ENCODE measurements around the gene KPNB1. TPM values are rescaled to one million over a fixed set of nuclear protein-coding genes. Genes with fewer than 3 reads are reported as not detected.

KPNB1 gene
- total and polyA plus RNA-seq, 2 experiments from 2014 or later: 274 to 599 TPM

DNA sequence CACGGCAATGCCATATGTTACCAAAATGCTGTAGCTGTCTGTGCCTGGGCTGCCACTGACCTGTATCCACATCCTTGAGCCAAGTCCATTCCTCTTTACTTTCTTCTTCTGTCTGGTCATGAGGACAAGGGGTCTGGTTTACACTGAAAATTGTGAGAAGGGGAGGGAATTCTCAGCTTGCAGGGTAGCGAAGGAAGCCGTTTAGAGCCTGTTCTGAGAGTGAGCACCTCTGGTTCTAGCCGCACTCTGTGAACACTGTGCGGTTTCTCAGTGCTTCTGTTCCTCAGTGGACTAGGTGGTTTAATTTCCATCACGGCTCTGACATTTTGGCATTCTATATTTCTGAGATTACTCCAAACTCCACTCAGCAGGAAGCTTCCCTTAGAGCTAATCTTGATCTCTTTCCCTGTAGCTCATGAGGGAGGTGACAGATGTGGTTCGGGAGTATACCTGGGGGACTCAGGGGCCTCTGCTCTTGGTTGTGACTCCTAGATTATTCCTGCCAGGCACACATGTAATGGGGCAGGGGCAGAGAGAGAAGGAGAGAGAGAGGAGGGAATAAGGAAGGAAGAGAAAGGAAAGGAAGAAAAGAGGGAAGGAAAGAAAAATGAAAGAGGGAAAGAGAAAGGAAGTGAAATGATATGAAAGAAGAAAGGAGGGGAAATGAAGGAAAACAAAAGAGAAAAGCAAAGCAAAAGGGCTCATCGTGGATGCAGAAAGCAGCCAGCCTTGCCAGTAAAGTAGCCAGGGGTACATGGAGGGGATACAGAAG is 69.1 kb downstream of the KPNB1 start:
- Histone ChIP-seq H3K4me3 (no peak overlapping the region), H3K4me2 (no peak overlapping the region), H4K20me1 (replicated peaks; ENCODE audit: insufficient read depth) (no peaks in the 10 kb centered on the region), H3K4me1 (ENCODE audit: insufficient read depth) (peaks cover 25% of the 10 kb centered on the region; the same call in 1 of the 2 replicates), H3K27me3 (ENCODE audit: insufficient read depth) (peaks cover 42% of the 10 kb centered on the region), H3F3A (replicated peaks; ENCODE audit: low read depth) (no peaks in the 10 kb centered on the region), H3K36me3 (ENCODE audit: insufficient read depth) (no peaks in the 10 kb centered on the region), H2AFZ (no peak overlapping the region), H3K9me2 (ENCODE audit: insufficient read depth) (no peaks in the 10 kb centered on the region), H3K27ac (ENCODE audit: low read depth) (no peak overlapping the region), H3K79me2 (replicated peaks; ENCODE audit: insufficient read depth) (no peaks in the 10 kb centered on the region)
- Mint-ChIP-seq H3K27me3 (ENCODE audit: insufficient read depth, low read depth, poor library complexity) (peaks cover 21% of the 10 kb centered on the region), H3K27ac (no peak overlapping the region), H3K4me3 (no peak overlapping the region), H3K9me3 (no peaks in the 10 kb centered on the region; the same call in 2 of the 3 replicates), H3K36me3 (ENCODE audit: low read depth) (no peaks in the 10 kb centered on the region; the same call in 2 of the 3 replicates), H3K4me1 (peaks cover 41% of the 10 kb centered on the region)
- DNase-seq (ENCODE audit: low spot score): no peak
- no peak for ATAC-seq
- TF ChIP-seq, protein P1, sequence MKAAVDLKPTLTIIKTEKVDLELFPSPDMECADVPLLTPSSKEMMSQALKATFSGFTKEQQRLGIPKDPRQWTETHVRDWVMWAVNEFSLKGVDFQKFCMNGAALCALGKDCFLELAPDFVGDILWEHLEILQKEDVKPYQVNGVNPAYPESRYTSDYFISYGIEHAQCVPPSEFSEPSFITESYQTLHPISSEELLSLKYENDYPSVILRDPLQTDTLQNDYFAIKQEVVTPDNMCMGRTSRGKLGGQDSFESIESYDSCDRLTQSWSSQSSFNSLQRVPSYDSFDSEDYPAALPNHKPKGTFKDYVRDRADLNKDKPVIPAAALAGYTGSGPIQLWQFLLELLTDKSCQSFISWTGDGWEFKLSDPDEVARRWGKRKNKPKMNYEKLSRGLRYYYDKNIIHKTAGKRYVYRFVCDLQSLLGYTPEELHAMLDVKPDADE (IDR thresholded peaks at IDR 0.05): no peak
- no peak for TF ChIP-seq EZH2 (IDR thresholded peaks at IDR 0.05; ENCODE audit: low read depth, unreplicated experiment)
- no peak for TF ChIP-seq NANOG (IDR thresholded peaks at IDR 0.05; ENCODE audit: borderline replicate concordance)
- TF ChIP-seq STAT1 (IDR thresholded peaks at IDR 0.05; ENCODE audit: unreplicated experiment): no peak
- no peak for TF ChIP-seq ZNF331 (CRISPR knock-in tag; IDR thresholded peaks at IDR 0.05; ENCODE audit: low read depth)

DNA sequence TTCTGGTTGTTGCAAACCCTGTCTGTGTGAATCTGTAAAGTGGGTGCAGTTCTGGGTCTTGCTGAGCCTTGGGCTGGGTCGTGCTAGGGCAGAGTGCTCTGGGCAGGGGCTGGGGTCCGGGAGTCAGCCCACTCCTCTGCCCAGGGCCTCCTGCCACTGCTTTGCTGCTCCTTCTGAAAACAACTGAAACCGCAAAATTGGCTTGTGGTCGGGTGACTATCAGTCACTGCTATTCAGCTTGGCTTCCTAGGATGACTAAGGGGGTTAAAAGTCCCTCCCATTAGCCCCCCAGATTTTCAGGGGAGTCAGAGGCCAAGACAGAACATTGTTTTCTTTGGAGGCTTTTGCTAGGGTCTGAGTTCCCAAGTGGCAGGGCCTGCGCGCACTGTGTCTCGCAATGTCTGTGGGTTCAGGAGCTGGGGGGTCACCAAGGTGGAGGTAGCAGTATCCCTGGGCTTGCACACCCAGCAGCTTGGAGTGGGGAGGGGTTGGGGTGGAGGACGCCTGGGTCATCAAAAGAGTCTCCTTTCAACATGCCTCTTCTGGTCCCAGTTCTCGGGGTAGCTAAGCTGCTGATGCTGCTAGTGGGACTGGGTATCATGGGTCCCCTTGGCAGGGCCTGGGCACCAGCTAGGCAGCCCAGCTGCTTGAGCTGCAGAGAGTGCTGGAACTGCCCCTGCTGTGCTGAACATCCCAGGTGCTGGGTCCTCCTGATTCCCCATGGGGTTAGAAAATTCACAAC is 69.9 kb downstream of the KPNB1 start:
- H2AFZ ChIP-seq: no peak overlapping the region
- H3K27ac Mint-ChIP-seq: no peak overlapping the region
- no peaks in the 10 kb centered on the region; the same call in 2 of the 3 replicates for H3K9me3 Mint-ChIP-seq
- no peak overlapping the region for H3K4me3 Mint-ChIP-seq
- no peaks in the 10 kb centered on the region for H3F3A ChIP-seq (replicated peaks; ENCODE audit: low read depth)
- no peaks in the 10 kb centered on the region for H3K79me2 ChIP-seq (replicated peaks; ENCODE audit: insufficient read depth)
- no peak overlapping the region for H3K4me3 ChIP-seq
- H3K27me3 ChIP-seq (ENCODE audit: insufficient read depth): peaks cover 42% of the 10 kb centered on the region
- peaks cover 33% of the 10 kb centered on the region for H3K4me1 Mint-ChIP-seq
- H3K4me2 ChIP-seq: no peak overlapping the region
- no peaks in the 10 kb centered on the region for H3K9me2 ChIP-seq (ENCODE audit: insufficient read depth)
- ATAC-seq (no peak), DNase-seq (ENCODE audit: low spot score) (no peak)
- H3K36me3 Mint-ChIP-seq (ENCODE audit: low read depth): no peaks in the 10 kb centered on the region; the same call in 2 of the 3 replicates
- H4K20me1 ChIP-seq (replicated peaks; ENCODE audit: insufficient read depth): no peaks in the 10 kb centered on the region
- H3K36me3 ChIP-seq (ENCODE audit: insufficient read depth): no peaks in the 10 kb centered on the region
- H3K4me1 ChIP-seq (ENCODE audit: insufficient read depth): peaks cover 17% of the 10 kb centered on the region; the same call in 1 of the 2 replicates
- H3K27me3 Mint-ChIP-seq (ENCODE audit: insufficient read depth, low read depth, poor library complexity): peaks cover 21% of the 10 kb centered on the region
- no peak overlapping the region for H3K27ac ChIP-seq (ENCODE audit: low read depth)
- no peak for TF ChIP-seq POLR2AphosphoS5 (IDR thresholded peaks at IDR 0.05; ENCODE audit: low read depth)
- no peak for TF ChIP-seq ZNF331 (CRISPR knock-in tag; IDR thresholded peaks at IDR 0.05; ENCODE audit: low read depth)
- no peak for TF ChIP-seq STAT1 (IDR thresholded peaks at IDR 0.05; ENCODE audit: unreplicated experiment)
- TF ChIP-seq CTCF (conservative IDR thresholded peaks at IDR 0.05; ENCODE audit: low read depth in 2 of 2): no peak
- no peak for TF ChIP-seq EZH2phosphoT487 (IDR thresholded peaks at IDR 0.05; ENCODE audit: unreplicated experiment)
- TF ChIP-seq NANOG (IDR thresholded peaks at IDR 0.05; ENCODE audit: borderline replicate concordance): no peak
- no peak for TF ChIP-seq REST (IDR thresholded peaks at IDR 0.05; ENCODE audit: unreplicated experiment)
- no peak for TF ChIP-seq ZNF114 (CRISPR knock-in tag; IDR thresholded peaks at IDR 0.05)
